Liver (tissue), 9 donors: ENCODE measurements around the gene TMPRSS13. TPM values are rescaled to one million over a fixed set of nuclear protein-coding genes. Genes with fewer than 3 reads are reported as not detected.

Experiments
- DNase-seq: peaks from one replicate; pipeline ENCODE4 v3.0.0-alpha.2; 2017; ENCODE audit warnings: low spot score
- H3K27ac ChIP-seq, 2 donors: one replicate each; pipeline ENCODE4 v1.7.0; 2013; ENCODE audit warnings: inconsistent platforms in 2 of 2, low read length in 2 of 2, control low read depth in 1 of 2, low read depth in 1 of 2, mild to moderate bottlenecking in 1 of 2
- H3K27me3 ChIP-seq, 4 donors: one replicate each; pipeline versions ENCODE4 v1.6.1 to v1.7.0; 2013; ENCODE audit warnings: low read length in 3 of 4, inconsistent platforms in 1 of 4, mild to moderate bottlenecking in 1 of 4, moderate library complexity in 1 of 4; ENCODE audit not compliant: control insufficient read depth in 4 of 4, insufficient read depth in 4 of 4
- H3K36me3 ChIP-seq, 4 donors: one replicate each; pipeline versions ENCODE4 v1.6.1 to v1.7.0; 2013; ENCODE audit warnings: low read length in 3 of 4, mild to moderate bottlenecking in 3 of 4, low read depth in 1 of 4, moderate library complexity in 1 of 4; ENCODE audit not compliant: control insufficient read depth in 4 of 4, insufficient read depth in 3 of 4
- H3K4me1 ChIP-seq, 4 donors: one replicate each; pipeline versions ENCODE4 v1.6.1 to v1.7.0; 2013; ENCODE audit warnings: low read length in 3 of 4, mild to moderate bottlenecking in 3 of 4, moderate library complexity in 1 of 4; ENCODE audit not compliant: control insufficient read depth in 4 of 4, insufficient read depth in 4 of 4
- H3K4me3 ChIP-seq, 3 donors: one replicate each; pipeline versions ENCODE4 v1.6.1 to v1.7.0; 2013; ENCODE audit warnings: low read length in 3 of 3, control low read depth in 1 of 3, low read depth in 1 of 3, mild to moderate bottlenecking in 1 of 3
- H3K9ac ChIP-seq, 2 donors: one replicate each; pipeline ENCODE4 v1.7.0; 2013; ENCODE audit warnings: low read length in 2 of 2, mild to moderate bottlenecking in 2 of 2, moderate library complexity in 2 of 2, control low read depth in 1 of 2, low read depth in 1 of 2
- H3K9me3 ChIP-seq, 4 donors: one replicate each; pipeline versions ENCODE4 v1.6.1 to v1.7.0; 2013; ENCODE audit warnings: low read length in 3 of 4; ENCODE audit not compliant: control insufficient read depth in 4 of 4
- EGR1 ChIP-seq, 2 donors: IDR thresholded peaks; 2 replicates each; pipeline ENCODE4 v1.6.1; 2016 to 2018; ENCODE audit warnings: antibody characterized with exemption in 2 of 2, low read depth in 2 of 2
- FOXA1 ChIP-seq: IDR thresholded peaks from 2 replicates; pipeline ENCODE4 v1.6.1; 2016; ENCODE audit warnings: antibody characterized with exemption
- FOXA2 ChIP-seq: IDR thresholded peaks from 2 replicates; pipeline ENCODE4 v1.6.1; 2016; ENCODE audit warnings: antibody characterized with exemption
- GABPA ChIP-seq, 2 donors: IDR thresholded peaks in 1 of 2; conservative IDR thresholded peaks in 1 of 2; 2 replicates each; pipeline ENCODE4 v1.6.1; 2016; ENCODE audit warnings: antibody characterized with exemption in 2 of 2, mild to moderate bottlenecking in 1 of 2, moderate library complexity in 1 of 2
- HNF4A ChIP-seq, 2 donors: conservative IDR thresholded peaks; 2 replicates each; pipeline ENCODE4 v1.6.1; 2016; ENCODE audit warnings: antibody characterized with exemption in 2 of 2, mild to moderate bottlenecking in 2 of 2
- HNF4G ChIP-seq: IDR thresholded peaks from 2 replicates; pipeline ENCODE4 v1.6.1; 2016; ENCODE audit warnings: antibody characterized with exemption
- JUND ChIP-seq, 2 donors: IDR thresholded peaks; 2 replicates each; pipeline ENCODE4 v1.6.1; 2016; ENCODE audit warnings: antibody characterized with exemption in 2 of 2
- NR2F2 ChIP-seq: IDR thresholded peaks from 2 replicates; pipeline ENCODE4 v1.6.1; 2016; ENCODE audit warnings: antibody characterized with exemption
- RAD21 ChIP-seq, 2 donors: IDR thresholded peaks; 2 replicates each; pipeline ENCODE4 v1.6.1; 2016; ENCODE audit warnings: antibody characterized with exemption in 2 of 2, mild to moderate bottlenecking in 2 of 2
- RXRA ChIP-seq, 2 donors: IDR thresholded peaks; 2 replicates each; pipeline ENCODE4 v1.6.1; 2017 to 2018; ENCODE audit warnings: antibody characterized with exemption in 2 of 2, mild to moderate bottlenecking in 1 of 2
- SP1 ChIP-seq: IDR thresholded peaks from 2 replicates; pipeline ENCODE4 v1.6.1; 2018; ENCODE audit warnings: antibody characterized with exemption, mild to moderate bottlenecking
- TAF1 ChIP-seq: conservative IDR thresholded peaks from 2 replicates; pipeline ENCODE4 v1.6.1; 2016; ENCODE audit warnings: antibody characterized with exemption, mild to moderate bottlenecking
- YY1 ChIP-seq: IDR thresholded peaks from 2 replicates; pipeline ENCODE4 v1.6.1; 2016; ENCODE audit warnings: antibody characterized with exemption, mild to moderate bottlenecking
- WGBS: extraction: QIAGEN DNeasy Blood & Tissue Kit; methylation state at CpG from one replicate; pipeline ENCODE4 v1.1.7; 2013; 5-methylcytosine and 5-hydroxymethylcytosine counted together
- polyA plus RNA-seq, 2 donors: library from polyadenylated mRNA; stranded (reverse) in 1 of 2; unstranded in 1 of 2; fragments of 200-250 nt in 1 of 2; fragments of >200 nt in 1 of 2; fragmentation: Nextera tagmentation in 1 of 2; extraction: Ambion mirVana in 1 of 2; gene quantifications; one replicate each; pipeline versions ENCODE4 v1.2.1 to v1.2.3, GENCODE V29; 2013 to 2015
- total RNA-seq, 2 donors: library from RNA; depleted of rRNA; stranded (reverse); fragments of >200 nt; gene quantifications; one replicate each; pipeline ENCODE4 v1.2.3, GENCODE V29; 2014
- TF ChIP-seq, protein P1 (sequence below): IDR thresholded peaks from 2 replicates; pipeline ENCODE4 v1.6.1; 2016; ENCODE audit warnings: antibody characterized with exemption
- TF ChIP-seq, protein P2 (sequence below): IDR thresholded peaks from 2 replicates; pipeline ENCODE4 v1.6.1; 2016; ENCODE audit warnings: antibody characterized with exemption
- TF ChIP-seq, protein P3 (sequence below): IDR thresholded peaks from 2 replicates; pipeline ENCODE4 v1.6.1; 2016; ENCODE audit warnings: antibody characterized with exemption, mild to moderate bottlenecking
- TF ChIP-seq, protein P4 (sequence below): fragments of 150-350 bp; IDR thresholded peaks from 2 replicates; pipeline ENCODE4 v1.5.1; 2017; ENCODE audit warnings: improper control_type of control experiment, low read depth, low read length; ENCODE audit not compliant: missing input control
- TF ChIP-seq, protein P5 (sequence below): IDR thresholded peaks from 2 replicates; pipeline ENCODE4 v1.6.1; 2016; ENCODE audit warnings: antibody characterized with exemption
- donor health status: healthy.
- donor health status: healthy.
- donor health status: healthy.
- donor health status: healthy.
- donor health status: healthy.

The TMPRSS13 gene
- total and polyA plus RNA-seq, 4 donors = 0.11 to 0.93 (median 0.24) TPM

DNA sequence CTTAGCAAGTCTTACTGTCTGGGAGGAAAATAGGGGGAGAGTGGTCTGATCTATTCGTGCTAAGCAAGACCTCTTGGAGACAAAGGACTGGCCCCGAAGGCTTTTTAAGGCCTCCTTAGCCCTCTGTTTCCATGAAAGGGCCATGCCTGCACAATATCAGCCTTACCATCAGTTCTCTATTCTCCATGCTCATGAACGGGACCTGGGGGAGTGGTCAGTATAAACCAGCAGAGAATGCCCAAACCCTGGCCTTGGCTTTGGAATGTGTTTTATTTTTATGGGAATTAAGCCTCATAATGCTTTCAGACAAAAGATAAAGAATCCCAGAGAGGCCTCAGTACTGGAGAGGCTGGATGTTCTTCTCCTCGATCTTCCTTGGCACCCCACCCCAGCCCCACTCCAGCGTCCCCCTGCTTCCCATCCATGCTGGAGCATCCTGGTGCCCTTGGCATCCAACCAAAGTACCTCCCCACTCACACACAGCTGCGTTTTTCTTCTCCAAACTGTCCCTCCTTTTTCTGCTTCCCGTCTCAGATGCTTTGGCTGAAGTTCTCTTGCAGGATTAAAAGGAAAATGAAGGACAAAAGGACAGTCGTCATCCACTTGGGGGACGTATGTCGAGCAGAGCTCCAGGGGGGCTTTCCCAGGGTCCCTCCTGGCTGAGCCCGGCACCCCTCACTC is 71.3 kb downstream of the TMPRSS13 start:
- no peak overlapping the region for H3K4me3 ChIP-seq
- H3K4me1 ChIP-seq = peaks cover 0 to 5% (median 0%) of the 10 kb centered on the region in 4 donors
- no peak for DNase-seq
- H3K36me3 ChIP-seq = no peaks in the 10 kb centered on the region
- H3K9ac ChIP-seq = no peak overlapping the region
- H3K9me3 ChIP-seq = peaks cover 0 to 3% (median 0%) of the 10 kb centered on the region in 4 donors
- TF ChIP-seq, protein P1, sequence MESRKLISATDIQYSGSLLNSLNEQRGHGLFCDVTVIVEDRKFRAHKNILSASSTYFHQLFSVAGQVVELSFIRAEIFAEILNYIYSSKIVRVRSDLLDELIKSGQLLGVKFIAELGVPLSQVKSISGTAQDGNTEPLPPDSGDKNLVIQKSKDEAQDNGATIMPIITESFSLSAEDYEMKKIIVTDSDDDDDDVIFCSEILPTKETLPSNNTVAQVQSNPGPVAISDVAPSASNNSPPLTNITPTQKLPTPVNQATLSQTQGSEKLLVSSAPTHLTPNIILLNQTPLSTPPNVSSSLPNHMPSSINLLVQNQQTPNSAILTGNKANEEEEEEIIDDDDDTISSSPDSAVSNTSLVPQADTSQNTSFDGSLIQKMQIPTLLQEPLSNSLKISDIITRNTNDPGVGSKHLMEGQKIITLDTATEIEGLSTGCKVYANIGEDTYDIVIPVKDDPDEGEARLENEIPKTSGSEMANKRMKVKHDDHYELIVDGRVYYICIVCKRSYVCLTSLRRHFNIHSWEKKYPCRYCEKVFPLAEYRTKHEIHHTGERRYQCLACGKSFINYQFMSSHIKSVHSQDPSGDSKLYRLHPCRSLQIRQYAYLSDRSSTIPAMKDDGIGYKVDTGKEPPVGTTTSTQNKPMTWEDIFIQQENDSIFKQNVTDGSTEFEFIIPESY = no peak
- no peak for TF ChIP-seq GABPA (IDR thresholded peaks at IDR 0.05 in 1 of 2, conservative IDR thresholded peaks at IDR 0.05 in 1 of 2)
- TF ChIP-seq, protein P2, sequence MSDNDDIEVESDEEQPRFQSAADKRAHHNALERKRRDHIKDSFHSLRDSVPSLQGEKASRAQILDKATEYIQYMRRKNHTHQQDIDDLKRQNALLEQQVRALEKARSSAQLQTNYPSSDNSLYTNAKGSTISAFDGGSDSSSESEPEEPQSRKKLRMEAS = no peak
- no peak for TF ChIP-seq RXRA (IDR thresholded peaks at IDR 0.05)
- no peak for TF ChIP-seq JUND (IDR thresholded peaks at IDR 0.05)
- TF ChIP-seq YY1 = no peak
- TF ChIP-seq, protein P3, sequence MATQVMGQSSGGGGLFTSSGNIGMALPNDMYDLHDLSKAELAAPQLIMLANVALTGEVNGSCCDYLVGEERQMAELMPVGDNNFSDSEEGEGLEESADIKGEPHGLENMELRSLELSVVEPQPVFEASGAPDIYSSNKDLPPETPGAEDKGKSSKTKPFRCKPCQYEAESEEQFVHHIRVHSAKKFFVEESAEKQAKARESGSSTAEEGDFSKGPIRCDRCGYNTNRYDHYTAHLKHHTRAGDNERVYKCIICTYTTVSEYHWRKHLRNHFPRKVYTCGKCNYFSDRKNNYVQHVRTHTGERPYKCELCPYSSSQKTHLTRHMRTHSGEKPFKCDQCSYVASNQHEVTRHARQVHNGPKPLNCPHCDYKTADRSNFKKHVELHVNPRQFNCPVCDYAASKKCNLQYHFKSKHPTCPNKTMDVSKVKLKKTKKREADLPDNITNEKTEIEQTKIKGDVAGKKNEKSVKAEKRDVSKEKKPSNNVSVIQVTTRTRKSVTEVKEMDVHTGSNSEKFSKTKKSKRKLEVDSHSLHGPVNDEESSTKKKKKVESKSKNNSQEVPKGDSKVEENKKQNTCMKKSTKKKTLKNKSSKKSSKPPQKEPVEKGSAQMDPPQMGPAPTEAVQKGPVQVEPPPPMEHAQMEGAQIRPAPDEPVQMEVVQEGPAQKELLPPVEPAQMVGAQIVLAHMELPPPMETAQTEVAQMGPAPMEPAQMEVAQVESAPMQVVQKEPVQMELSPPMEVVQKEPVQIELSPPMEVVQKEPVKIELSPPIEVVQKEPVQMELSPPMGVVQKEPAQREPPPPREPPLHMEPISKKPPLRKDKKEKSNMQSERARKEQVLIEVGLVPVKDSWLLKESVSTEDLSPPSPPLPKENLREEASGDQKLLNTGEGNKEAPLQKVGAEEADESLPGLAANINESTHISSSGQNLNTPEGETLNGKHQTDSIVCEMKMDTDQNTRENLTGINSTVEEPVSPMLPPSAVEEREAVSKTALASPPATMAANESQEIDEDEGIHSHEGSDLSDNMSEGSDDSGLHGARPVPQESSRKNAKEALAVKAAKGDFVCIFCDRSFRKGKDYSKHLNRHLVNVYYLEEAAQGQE = no peak
- TF ChIP-seq, protein P4, sequence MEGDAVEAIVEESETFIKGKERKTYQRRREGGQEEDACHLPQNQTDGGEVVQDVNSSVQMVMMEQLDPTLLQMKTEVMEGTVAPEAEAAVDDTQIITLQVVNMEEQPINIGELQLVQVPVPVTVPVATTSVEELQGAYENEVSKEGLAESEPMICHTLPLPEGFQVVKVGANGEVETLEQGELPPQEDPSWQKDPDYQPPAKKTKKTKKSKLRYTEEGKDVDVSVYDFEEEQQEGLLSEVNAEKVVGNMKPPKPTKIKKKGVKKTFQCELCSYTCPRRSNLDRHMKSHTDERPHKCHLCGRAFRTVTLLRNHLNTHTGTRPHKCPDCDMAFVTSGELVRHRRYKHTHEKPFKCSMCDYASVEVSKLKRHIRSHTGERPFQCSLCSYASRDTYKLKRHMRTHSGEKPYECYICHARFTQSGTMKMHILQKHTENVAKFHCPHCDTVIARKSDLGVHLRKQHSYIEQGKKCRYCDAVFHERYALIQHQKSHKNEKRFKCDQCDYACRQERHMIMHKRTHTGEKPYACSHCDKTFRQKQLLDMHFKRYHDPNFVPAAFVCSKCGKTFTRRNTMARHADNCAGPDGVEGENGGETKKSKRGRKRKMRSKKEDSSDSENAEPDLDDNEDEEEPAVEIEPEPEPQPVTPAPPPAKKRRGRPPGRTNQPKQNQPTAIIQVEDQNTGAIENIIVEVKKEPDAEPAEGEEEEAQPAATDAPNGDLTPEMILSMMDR = no peak
- no peak for TF ChIP-seq SP1
- TF ChIP-seq HNF4G = no peak
- no peak for TF ChIP-seq FOXA2
- TF ChIP-seq HNF4A (conservative IDR thresholded peaks at IDR 0.05) = no peak
- TF ChIP-seq, protein P5, sequence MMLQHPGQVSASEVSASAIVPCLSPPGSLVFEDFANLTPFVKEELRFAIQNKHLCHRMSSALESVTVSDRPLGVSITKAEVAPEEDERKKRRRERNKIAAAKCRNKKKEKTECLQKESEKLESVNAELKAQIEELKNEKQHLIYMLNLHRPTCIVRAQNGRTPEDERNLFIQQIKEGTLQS = no peak
- TF ChIP-seq FOXA1 = no peak
- TF ChIP-seq TAF1 = no peak
- TF ChIP-seq EGR1 (IDR thresholded peaks at IDR 0.05; ENCODE audit: low read depth in 2 of 2) = no peak
- no peak for TF ChIP-seq RAD21 (IDR thresholded peaks at IDR 0.05)
- no peak for TF ChIP-seq NR2F2
- peaks cover 0 to 3% (median 0%) of the 10 kb centered on the region in 4 donors for H3K27me3 ChIP-seq
- WGBS = 66% methylated on average over 11 of the region's 11 CpGs
- H3K27ac ChIP-seq = no peak overlapping the region
